T-helper 22 cell (primary cell): ENCODE results near the gene SDCBP2.

Experiments
- DNase-seq: peaks from one replicate; pipeline ENCODE4 v3.0.0-alpha.2; 2020; ENCODE audit warnings: low read depth

Gene SDCBP2

DNA sequence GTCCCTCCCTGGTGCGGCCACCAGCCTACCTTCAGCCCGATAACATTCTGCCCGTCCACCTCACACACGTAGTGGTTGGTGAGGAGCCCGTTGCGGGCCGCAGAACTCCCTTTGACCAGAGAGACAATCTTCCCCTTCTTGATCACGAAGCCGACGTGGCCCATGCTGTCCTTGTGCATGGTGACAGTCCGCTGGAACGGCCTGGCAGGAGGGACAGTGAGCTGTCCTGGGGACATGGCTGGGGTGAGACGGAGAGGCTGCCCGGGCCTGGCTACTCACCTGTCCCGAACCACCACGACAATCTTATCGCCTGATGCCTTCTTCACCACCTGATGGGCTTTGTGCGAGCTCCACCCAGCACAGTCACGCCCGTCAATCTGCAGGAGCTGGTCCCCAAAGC, 16.6 kb downstream of the SDCBP2 start:
- DNase-seq: no peak

DNA sequence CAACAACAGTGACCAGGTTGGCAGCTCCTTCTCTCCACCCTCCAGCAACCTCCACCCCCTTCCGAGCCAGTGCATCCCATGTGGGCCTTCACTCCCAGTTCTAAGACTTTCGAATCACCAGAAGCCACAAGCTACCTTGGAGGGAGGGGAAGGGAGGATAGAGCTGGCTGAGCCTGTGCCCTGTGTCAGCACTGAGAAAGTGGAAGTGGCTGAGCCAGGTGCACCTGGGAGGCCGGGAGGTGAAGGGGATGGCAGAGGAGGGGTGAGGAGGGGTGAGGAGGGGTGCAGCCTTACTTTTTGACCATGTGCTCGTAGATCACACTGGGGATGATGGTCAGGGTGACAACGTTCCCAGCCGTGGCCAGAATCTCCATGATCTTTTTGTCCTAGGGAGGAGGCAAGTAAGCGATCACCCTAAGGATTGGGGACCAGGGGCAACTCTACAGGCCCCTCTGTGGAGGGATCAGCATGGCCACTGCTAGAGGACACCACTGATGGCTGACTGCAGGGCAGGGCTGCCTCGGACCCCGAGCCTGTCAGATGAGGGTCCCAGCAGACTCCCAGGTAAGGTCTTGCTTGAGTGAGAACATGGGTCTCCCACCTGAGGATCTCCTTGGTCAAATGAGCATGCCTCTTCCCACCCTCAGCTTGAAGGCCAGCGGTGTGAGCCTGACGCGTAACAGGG, 18.3 kb downstream of the SDCBP2 start:
- DNase-seq: no peak

DNA sequence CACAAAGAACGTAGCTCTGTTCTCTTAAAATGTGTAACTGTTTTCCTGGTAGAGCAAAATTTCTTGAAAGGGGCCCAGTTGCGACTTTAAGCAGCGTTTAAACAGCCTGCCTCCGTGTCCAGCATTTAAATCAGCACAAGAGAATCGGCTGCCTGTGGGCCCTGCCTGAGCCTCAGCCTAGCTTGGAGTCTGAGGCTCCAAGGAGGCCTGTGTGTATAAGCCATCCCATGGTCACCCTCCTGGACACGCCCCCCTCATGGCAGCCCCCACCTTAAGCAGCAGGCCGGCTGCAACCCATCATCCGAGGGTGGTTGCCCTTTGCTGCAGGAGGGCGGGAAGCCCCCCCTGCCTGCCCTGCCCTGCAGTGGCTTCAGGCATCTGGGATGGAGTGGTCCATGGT, 18.9 kb downstream of the SDCBP2 start:
- no peak for DNase-seq

DNA sequence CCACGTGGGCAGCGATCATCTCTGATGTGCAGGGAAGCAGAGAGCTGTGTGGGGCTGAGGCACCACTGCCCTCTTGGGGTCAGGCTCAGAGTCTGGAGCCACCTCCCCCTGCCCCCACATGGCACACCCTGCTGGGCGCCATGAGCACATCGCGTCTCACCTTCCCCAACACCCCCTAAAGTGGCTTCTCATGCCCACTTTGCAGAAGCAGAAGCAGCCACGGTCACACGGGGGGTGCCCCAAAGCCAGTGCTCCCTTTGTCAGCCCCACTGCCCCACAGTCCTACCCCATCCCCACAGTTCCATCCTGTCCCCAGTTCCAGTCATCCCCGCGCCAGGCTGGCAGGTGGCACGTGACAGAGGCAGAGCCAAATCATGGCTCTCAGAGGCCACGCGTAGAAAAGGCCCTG, 19.5 kb downstream of the SDCBP2 start:
- DNase-seq: no peak

DNA sequence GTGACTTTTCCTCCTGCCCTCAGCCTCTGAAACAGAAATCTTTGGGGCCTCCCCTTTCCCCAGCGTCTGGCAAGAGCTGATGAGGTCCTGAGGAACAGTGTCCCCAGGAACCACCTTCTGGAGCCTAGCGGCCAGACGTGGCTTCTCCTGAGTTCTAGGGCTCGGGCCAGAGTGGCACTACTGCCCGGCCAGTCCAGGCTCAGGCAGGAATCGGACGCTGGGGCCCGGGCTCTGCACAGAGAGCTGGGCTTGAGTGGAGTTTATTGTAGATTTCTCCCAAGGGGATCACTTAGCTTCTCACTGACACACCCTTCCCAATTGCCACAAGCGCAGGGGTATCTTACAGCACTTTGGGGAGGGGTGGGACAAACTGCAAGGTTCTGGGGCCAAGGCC, 20.2 kb downstream of the SDCBP2 start:
- DNase-seq: no peak

- DNase-seq: no peak
Observed at GRCh38 chr20:1308067-1308701, 20.8 kb downstream of the SDCBP2 start.

DNA sequence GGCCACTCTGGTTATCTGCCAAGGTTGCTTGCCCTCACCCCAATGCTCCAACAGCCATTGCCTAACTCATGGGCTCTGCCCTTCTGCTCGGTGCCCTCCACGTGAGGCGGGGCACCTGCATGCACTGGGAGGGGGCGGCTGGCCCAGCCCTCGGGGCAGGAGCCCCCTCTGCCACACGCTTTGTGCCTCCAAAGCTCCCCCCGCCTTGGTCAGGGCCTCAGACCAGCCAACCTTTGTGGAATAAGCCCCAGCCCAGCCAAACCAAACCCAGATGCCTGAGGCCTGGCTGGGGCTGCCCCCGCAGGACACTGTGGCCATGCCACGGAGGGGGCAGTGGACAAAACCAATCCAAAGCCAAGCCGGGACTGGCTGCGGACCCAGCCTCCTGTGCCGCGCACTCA, 21.4 kb downstream of the SDCBP2 start:
- no peak for DNase-seq

- no peak for DNase-seq
Observed at GRCh38 chr20:1307171-1307570, 21.8 kb downstream of the SDCBP2 start.

DNA sequence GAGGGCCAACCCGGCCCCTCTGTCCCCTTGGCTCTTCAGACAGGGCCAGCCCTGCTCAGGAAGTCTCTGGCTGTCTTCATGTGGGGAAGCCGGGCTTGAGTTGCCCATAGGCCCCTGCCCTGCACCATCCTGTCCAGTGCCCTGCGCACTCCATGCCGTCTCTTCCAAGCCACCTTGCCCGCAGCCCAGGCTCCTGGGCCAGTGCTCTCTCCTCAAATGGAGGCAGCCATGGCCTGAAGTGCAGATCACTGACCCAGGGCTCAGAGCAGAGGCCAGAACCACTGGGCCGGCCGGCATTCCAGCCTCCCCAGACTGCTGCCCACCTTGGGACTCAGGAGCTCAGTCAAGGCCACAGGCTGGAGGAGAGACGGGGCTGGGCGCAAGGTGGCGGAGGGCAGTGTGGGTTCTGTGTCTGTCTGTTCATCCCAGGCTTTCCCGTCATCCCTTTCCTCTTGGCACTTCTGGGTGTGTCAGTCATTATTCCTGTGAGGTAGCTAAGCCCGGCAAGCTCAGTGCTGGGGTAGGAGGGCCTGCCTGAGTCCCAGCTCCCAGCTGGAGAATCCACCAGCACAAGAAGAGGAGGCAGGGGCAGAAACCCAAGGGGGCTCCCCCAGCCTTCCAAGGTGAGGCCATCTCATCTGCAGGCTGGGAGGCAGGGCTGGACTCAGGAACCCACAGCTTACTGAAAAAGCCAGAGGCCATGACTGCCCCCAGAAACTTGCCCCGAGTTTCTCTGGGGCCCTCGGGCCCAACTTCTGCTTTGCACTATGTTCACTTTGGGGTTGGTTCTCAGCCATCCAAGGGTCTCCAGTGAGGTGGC, 22.4 kb downstream of the SDCBP2 start:
- no peak for DNase-seq

GRCh38 chr20:1305712-1306111, 23.2 kb downstream of the SDCBP2 start:
- no peak for DNase-seq

DNA sequence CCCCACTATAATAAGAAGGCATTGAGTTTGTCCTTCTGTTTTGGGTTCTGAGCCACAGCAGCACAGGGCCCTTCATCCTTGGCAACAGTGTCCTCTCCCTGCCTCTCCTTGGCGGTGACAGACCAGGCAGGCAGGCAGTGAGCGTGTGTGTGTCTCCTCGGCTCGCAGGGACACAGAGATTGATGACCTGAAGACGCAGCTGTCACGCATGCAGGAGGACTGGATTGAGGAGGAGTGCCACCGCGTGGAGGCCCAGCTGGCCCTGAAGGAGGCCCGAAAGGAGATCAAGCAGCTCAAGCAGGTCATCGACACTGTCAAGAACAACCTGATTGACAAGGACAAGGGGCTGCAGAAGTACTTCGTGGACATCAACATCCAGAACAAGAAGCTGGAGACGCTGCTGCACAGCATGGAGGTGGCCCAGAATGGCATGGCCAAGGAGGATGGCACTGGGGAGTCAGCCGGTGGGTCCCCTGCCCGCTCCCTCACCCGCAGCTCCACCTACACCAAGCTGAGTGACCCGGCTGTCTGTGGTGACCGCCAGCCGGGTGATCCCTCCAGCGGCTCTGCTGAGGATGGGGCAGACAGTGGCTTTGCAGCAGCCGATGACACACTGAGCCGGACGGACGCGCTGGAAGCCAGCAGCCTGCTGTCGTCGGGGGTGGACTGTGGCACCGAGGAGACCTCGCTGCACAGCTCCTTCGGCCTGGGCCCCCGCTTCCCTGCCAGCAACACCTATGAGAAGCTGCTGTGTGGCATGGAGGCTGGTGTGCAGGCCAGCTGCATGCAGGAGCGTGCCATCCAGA, 24.0 kb downstream of the SDCBP2 start:
- DNase-seq: no peak

- no peak for DNase-seq
Observed at GRCh38 chr20:1302685-1303541, 26.0 kb downstream of the SDCBP2 start.

- no peak for DNase-seq
Observed at GRCh38 chr20:1301031-1301529, 27.9 kb downstream of the SDCBP2 start.

DNA sequence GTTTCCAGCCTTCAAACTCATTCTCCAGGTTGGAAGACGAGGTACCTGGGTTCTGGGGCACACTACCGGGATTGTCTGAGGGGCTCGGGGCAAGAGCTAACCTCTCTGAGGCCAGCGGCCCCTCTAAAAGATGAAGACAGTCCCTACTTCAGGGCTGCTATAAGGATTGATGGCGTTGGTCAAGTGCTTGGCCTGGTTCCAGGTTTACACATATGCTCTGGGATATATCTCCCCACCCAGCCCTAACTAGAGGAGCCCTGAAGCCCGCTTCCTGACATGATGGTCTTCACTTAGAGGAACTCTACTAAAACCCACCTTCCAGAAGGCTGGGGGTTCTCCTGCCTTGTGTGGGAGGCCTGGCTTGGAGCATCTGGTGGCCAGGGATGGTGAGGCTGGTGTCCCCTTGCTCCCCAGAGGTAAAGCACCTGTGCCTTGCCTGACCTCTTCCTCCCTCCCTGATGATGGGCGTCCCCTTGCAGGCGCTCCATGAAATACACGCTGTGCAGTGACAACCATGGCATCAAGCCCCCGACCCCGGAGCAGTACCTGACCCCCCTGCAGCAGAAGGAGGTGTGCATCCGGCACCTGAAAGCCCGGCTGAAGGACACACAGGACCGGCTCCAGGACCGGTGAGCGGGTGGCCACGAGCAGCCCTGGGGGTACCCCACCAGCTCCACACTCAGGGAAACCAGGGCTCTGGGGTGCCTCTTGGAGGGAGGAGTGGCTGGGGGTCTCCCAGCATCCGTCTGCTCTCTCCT, 28.7 kb downstream of the SDCBP2 start:
- DNase-seq: no peak

DNA sequence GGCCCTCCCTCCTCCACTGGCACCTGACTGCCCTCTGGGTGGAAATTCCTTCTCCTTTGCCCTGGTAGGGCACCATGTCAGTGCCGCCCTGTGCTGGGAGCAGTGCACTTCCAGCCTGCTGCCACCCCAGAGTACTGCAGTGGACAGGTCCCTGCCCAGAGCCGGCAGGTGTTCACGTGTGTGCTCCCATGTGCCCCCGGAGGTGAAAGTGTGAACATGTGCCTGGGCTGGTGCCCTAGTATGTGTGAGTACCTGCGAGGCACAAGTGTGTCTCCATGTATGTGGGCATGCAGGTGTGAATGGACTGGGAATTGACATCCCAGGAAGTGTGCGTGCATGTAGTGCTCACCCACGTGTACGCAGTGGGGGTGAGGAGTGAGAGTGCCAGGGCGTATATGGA, 29.4 kb downstream of the SDCBP2 start:
- DNase-seq: no peak

DNA sequence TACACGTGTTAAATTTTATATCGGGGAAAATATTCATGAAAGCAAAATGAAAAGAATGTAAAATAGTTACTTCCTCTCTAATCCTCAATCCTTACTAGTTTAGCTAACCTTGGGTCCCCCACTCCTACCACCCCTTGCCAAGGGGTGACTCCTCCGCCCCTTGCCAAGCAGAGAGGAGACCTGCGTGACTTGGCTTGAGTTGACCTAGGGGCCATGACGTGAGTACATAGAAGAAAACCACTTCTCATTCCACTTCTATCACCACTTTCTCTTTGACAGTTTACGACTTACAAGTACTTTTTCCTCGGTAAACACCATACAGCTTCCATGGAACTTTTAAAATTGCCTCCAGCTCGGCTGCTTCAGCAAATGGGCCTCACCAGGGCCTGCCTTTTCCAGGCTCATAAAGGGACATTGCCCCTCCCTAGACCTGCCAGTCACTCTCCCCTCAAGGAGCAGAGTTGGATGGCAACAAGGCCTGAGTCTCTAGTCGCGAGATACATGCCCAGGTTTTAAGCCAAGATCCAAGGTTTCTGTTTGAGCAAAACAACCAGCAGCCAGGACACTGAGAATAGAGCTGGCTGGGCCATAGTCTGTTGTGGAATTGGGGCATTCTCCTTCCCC, 29.9 kb downstream of the SDCBP2 start:
- no peak for DNase-seq

- DNase-seq: no peak
Observed at GRCh38 chr20:1298166-1298565, 30.8 kb downstream of the SDCBP2 start.

DNA sequence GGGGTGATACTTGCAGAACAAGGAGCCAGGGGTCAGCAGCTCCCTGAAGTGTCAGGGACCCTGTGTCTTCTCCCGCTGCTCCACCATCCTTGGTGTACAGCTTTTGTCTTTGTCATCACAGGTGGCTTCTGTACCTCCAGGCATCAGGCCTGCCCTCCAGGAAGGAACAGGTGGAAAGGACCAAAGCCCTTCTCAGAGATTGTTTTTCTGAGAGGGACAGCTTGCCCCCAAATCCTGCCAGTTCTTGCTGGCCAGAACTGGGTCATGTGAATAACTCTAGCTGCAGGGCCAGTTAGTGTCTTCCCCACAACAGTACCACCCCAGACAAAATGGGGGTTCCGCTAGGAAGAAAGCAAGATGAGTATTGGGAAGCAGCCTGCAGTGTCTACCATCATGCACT, 31.5 kb downstream of the SDCBP2 start:
- DNase-seq: no peak

GRCh38 chr20:1296922-1297321, 32.0 kb downstream of the SDCBP2 start:
- DNase-seq: no peak

DNA sequence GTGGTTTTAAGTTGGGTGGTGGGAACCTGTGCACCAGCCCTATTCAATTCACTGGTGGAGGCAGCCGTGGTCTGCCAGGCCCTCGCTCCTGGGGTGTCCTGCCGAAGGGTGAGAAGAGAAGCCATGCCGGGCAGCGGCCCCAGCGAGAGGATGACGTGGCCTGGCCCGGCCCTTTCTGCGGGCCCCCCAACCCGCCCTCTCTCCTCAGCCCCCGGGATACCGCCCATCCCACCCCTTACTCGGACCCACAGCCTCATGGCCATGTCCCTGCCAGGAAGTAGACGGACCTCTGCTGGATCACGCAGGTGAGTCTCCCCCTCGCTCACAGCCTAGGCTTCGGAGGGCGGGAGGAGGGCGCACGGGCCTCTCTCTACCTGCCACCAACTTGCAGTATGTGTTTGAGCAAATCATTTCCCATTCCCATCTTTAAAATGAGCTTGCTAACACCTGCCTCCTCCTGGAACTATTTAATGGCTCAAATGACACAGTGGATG, 32.8 kb downstream of the SDCBP2 start:
- no peak for DNase-seq
